ELR (cell line): Measurements from ENCODE around the gene GOLT1A.
A peak's percentile ranks its signal among the peaks of the same experiment; 100 is the strongest.

Source experiments
- DNase-seq: peaks from one replicate; pipeline ENCODE4 v3.0.0-alpha.2; 2015; ENCODE audit warnings: low read depth

GOLT1A gene

GRCh38 chr1:204191456-204191855 is 22.3 kb downstream of the GOLT1A start:
- DNase-seq = no peak

DNA sequence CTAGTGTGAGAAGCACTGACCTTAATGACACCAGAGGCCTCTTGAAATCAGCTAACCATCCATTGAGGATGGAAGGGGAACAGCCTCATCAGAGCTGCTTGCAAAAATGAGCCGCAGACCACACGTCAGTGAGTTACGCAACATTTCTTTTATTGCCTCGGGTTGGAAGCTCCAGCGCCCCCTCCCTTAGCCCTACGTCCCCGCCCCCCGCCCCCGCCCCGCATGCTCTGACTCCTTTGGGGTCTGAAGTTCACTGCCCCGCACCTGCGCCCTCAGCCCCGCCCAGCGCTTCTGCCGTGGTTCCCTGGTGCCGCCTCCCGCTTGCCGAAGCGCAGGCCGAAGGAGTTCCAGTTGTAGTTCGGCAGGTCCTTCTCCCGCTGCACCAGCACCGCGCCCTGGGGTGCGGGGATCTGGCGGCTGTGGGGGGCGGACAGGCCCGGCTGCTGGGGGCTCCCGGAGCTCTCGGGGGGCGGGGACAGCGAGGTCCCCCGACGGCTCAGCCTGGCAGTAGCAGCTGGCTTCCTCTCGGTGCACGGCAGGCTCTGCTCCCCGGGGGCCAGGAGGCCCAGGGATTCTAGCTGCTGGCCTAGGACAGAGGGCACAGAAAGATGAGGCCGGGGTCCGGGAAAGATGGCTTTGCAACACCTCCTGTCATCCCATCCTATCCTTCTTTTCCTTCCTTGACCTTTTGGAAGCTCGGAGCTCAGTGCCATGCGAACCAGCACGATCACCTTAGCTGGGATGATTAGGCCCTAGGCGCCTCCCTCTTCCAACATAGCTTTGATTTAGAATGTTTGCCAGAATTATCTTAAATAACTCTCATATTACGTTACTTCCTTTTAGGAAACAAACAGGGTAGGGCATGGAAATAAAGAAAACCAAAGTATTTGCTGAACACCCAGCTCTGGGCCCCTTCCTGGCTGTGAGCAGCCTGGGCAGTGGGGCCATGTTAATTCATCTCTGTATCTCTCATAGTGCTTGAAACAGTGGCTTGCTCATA is 23.3 kb downstream of the GOLT1A start:
- DNase-seq = peak; percentile 35

DNA sequence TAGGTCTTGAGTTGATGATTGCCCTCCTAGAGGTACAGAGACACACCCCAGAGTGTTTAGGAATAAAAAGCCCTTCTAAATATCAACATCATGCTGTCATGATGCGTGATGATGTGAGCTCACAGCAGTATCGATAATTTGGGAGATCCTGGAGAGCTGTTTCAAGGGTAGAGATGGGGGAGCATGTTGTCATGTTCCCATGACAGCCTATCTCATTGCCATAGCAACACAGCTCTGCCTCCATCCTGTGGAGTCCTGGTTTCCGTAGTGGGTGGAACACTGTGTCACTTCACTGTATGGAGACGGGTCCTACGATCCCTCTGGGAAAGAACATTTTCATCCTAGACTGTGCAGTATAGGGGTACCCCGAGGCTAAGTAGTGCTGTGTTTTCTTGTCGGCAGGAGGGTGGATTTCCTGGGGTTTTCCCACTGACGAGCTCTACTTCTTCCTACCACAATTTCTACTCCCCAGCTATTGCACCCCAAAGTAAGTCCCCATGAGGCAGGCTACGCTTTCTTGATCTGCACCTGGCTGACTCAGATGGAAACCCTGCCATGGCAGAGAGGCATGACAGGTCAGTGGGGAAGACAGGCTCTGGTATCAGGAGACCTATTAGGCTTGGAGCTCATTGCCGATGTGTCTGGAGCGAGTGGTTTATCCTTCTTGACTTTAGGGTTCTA is 24.7 kb downstream of the GOLT1A start:
- DNase-seq = no peak

DNA sequence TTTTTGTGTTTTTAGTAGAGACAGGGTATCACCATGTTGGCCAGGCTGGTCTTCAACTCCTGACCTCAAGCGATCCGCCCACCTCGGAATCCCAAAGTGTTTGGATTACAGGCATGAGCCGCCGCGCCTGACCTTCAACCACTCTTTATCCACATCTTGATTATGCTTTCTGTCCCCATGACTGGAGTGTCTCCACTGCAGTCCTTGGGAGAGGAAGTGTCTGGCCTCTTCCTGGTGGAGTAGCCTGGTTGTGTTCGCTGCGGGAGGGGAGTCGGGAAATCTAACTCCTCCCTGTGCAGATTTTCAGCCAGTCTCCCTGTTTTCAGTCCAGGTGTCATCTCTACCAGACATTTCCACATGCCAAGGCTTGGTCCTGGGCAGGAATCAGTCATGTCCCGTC is 27.2 kb downstream of the GOLT1A start:
- no peak for DNase-seq

DNA sequence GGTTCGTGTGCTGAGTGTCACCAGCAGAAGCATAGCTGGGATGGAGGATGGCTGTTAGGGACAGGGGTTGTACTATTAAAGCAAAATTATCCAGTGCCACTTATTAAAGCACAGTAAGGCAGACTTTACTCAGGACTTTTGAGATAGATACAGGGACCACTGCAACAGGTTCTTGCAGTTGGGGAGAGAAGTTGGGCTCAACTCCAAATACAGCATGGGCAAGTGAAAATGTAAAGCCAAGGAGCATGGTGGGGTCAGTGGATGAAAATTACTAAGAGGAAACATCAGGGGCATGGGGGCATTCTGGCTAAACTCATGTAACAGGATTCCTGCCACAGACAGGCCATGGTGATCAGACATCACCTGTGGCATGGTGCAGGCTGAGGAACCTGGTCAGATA is 32.7 kb downstream of the GOLT1A start:
- DNase-seq = no peak

DNA sequence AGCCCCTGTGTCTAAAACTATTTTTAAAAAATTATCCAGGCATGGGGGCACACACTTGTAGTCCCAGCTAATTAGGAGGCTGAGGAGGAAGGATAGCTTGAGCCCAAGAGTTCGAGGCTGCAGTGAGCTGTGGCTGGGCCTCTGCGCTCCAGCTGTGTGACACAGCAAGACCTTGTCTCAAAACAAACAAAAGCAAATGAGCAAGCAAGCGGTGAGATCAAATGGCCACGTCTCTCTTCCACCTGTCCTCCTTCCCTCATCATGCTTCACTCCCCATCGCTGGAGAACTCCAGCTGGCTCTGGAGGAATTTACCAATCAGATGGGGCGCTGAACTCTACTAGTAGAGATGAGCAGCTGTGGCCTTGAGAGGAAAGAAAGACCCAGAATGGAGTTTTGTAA is 33.7 kb downstream of the GOLT1A start:
- DNase-seq = no peak

DNA sequence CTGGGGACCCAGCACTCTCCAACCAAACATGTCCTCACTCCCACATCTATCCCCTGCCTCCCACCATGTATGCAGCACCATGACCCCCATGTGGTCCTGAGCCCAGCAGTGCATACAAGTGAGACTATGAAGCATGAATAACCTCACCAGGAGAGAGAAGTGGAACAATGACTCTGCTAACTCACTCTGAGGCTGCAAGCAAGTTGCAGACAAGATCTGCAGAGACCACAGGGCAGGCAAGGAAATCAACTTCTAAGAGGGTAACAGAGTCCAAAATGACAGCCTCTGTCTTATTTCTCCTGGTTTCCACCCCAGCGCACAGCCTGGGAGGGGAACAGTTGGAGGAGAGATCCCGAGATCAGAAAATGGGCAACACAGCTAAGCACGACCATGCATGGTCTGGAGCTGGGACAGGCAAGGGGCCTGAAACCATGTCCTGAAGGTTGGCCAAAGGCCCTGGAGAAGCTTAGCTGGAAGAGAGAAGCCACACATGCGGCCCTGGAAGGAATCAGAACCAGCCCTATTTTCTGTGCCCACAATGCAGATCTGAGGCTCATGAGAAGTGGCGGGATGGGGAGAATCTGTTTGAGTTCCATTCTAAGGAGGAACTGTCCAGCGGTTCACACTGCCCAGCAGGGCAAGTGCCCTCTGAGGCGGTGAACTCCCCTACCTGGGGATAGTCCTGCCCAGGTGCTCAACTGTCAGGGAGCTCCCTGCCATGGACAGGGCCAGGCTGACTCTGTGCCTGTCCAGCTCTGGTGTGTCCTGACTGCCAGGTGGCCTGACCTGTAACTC is 35.1 kb downstream of the GOLT1A start:
- DNase-seq = no peak

DNA sequence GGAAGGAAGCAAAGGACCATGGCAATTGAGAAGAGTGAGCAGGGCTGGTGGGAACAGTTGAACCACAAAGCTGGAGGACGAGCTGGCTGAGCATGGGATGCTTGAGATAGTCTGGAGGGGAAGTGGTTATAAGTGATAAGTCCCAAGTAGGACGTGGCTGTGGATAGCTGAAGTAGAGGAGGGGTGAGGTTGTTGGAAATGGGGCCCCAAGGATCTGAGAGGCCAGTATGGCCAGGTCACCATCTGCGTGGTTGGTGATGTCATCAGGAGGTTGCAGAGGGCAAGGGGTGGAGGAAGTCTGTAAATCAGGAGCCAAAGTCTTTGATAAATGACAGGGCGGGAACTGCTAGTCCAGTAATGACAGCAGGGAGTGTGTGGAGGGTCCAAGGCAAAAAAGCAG is 36.7 kb downstream of the GOLT1A start:
- DNase-seq = peak; percentile 59

- no peak for DNase-seq
Observed at GRCh38 chr1:204176049-204176448, 37.7 kb downstream of the GOLT1A start.

DNA sequence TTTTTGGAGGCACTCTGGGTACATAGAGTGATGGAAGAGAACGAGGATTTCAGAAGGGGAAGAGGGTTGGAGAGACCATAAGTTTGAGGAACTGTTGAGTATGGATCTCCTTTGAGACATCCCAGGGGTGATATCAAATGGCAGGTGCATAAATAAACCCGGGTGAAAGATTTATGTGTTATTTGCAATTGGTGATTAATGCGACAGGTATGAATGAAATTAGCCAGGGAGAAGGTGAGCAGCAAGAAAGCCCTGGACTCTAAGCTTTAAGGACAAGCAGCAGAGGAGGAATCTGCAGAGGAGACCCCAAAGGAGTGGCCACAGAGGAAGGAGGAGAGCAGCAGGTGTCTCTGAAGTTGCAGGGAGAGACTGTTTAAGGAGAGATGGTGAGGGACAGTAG is 38.8 kb downstream of the GOLT1A start:
- no peak for DNase-seq

- DNase-seq = peak; percentile 11
Observed at GRCh38 chr1:204172404-204173029, 41.3 kb downstream of the GOLT1A start.

DNA sequence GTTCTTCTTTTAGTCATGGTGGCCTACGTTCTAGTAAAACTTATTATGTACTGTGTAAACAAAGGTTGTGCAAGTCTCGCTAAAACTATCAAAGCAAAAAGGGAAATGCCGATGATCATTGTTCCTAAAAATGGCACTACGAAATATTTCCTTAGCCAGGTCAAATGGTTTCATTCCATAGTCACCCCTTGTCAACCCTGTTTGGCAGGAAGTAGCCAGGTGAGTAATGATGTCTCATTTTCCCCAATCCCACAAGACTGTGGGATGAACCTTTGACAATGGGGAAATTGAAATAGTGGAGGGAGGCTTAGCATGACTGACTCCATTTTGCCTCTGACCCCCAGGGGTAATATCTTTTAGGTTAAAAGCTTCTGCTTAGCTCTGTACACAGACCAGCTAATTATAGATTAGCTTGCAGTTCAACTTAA is 42.0 kb downstream of the GOLT1A start:
- DNase-seq = peak; percentile 96

- DNase-seq = no peak
Observed at GRCh38 chr1:204170494-204171155, 43.2 kb downstream of the GOLT1A start.

GRCh38 chr1:204169858-204170257 is 43.9 kb downstream of the GOLT1A start:
- peak; percentile 34 for DNase-seq

- no peak for DNase-seq
Observed at GRCh38 chr1:204167730-204168129, 46.1 kb downstream of the GOLT1A start.

DNA sequence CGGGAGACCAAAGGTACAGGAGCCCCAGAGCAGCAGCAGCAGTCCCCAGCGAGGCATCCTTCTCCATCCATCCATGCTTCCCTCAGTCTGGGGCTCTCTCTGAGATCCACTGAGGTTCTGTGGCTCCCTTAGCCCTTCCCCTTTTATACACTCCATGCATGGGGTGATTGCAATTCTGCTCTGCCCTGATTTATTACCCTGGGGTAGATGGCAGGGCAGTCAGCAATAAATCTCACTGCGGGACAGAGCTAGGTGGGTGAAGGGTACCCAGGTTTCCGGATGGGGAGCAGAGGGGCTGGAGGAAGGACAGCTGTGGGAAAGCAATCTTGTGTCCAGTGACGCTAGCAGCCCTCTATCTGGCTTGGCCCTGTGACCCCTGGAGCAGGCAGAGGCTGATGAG is 47.6 kb downstream of the GOLT1A start, which contains the start of gene REN:
Gene REN (minus strand): TSS at position 119 of the 400 bp plus-strand sequence. CDS start 44 bp downstream, at position 75.
- DNase-seq = no peak

GRCh38 chr1:204162494-204163074 is 51.2 kb downstream of the GOLT1A start:
- DNase-seq = peak; percentile 80

DNA sequence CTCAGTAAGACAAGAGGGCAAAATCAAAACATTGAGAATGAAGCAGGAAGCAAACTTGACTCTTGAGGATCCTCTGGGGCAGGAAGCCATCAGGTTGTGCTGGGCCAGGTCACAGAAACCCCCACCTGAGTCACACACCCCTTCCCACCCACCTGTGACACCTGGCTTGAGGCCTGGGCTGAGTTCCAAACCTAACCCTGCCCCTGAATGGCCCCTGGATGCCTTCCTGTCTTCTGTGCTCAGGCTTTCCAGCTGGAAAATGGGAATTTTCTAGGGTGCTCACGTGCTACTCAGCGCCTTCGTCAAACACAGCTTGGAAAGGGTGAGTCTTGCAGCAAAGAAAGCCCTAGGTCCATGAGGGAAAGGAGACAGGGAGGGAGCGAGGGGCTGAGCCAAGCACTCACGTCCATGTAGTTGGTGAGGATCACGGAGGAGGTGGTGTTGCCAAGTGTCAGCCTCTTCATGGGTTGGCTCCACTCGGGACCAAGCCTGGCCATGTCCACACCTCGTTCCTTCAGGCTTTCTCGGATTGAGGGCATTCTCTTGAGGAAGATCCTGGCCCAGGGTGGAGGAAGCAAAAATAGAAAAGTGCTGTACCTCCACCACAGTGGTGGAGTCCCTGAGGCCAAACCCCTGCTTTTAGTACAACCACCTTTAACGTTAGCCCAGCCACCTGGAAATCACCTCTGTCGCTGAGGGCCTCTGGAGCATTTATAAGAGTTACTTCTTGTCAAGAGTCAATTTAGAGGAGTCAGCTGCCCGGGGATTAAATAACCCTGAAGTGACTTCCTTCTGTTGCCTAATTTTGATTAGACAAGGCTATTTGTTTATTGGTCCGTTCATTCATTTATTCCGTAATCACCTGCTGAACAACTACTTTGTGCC is 51.9 kb downstream of the GOLT1A start:
- DNase-seq = no peak

GRCh38 chr1:204157962-204158361 is 55.8 kb downstream of the GOLT1A start:
- DNase-seq = no peak

DNA sequence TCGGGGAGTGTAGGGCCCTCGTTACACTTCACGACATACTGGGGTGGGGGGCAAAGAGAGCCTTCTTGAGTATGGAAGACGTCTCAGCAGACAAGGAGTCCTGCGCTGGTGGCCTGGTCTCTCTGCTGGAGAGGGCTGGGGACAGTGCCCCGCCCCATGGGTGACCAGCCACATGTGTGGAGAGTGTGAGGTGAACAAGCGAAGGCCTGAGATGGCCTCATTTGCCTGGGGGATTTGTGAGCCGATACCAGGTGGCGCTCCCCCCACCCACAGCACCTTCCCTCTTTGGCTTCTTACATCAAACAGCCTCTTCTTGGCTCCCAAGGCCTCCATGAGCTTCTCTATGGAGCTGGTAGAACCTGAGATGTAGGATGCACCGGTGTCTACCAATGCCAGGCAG is 57.9 kb downstream of the GOLT1A start:
- DNase-seq = no peak
